HG03439 (cell line): ENCODE results near the gene AKT1.

Experiments
- ATAC-seq: cut with Tn5 transposase; IDR thresholded peaks from one replicate; pipeline ENCODE4 v1.9.1; 2021; ENCODE audit warnings: mild to moderate bottlenecking, moderate library complexity; ENCODE audit not compliant: unreplicated experiment

AKT1 gene

DNA sequence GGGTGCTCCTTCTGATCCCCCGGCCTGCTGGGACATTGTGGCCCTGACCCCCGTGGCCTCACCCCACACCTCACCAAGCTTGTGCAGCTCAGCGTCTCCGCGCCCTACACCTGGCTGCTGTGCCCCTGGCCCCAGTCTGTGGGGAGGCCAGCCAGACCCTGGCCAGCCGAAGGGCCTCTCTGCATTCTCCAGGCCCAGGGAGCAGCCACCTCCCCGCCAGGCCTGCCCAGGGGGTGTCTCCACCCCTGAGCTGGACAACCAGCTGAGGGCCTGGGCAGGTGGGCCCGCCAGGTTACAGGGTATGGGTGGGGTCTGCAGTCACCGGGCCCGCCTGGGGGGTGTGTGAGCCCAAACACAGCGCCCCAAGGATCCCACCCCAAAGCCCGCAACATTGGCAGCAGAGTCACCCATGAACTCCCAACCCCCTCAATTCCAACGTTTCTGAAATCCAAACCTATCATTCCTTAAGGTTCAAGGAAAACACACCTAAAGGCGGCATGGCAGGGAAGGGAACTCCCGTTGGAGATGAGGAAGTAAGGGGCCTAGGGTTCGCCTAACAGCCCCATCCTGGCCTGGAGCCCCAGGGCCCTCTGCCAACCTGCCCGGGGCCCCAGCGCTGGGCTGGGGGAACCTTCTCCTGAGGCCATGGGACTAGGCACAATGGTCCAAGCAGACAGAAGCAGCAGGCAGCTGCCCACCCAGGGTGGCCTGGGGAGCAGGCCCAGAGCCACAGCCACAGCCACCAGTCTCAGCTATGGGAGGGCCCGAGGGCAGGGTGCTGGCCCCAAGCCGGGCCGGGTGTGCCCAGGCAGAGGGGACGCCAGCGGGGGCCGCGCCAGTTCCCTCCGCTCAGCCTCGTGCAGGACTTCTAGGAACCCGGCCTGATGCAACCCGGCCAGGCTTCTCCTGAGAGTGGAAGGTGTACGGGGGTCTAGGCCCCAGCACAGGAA, 8.5 kb downstream of the AKT1 start:
- no peak for ATAC-seq

DNA sequence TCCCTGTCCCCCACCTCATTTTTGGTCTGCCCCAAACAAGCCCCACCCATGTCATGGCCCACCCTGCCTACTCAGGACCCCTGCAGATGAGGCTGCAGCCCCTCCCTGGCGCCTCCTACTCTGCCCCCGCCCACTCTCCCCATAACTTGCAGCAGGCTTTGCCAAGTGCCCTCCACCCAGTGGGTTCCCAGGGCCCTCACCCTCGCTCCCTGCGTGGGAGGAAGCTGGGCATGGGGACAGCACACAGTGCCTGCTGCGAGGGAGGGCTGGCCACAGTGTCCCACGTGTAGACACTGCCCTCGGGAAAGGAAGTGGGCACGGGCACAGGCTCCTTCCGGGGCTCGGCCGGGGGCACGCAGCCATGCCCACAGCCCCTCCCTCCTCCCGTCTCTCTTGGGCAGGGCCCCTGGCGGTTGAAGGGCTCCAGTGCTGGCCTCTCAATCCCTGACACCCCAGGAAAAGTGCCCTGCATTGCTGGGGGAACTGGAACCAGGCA, 9.4 kb downstream of the AKT1 start:
- ATAC-seq = no peak

- ATAC-seq = no peak
Measured at GRCh38 chr14:104785708-104786080, 9.9 kb downstream of the AKT1 start.

- no peak for ATAC-seq
Measured at GRCh38 chr14:104784846-104785707, 10.5 kb downstream of the AKT1 start.

DNA sequence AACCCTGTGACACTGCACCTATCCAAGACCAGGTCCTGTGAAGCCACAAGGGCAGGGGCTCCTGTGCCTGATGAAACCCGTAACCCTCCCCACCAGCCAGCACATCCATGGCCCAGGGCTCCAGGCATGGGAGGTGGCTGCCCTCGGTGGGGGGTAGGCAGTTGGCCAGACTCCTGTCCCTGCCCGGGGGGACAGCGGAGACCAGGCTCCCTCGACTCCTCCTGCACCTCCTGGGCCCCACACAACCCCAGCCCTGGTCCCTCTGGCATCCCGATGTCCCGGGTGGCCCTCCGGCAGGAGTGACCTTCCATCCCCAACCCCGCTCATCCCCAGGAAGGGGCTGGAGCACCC, 11.4 kb downstream of the AKT1 start:
- ATAC-seq = no peak

- no peak for ATAC-seq
Measured at GRCh38 chr14:104783484-104784217, 11.9 kb downstream of the AKT1 start.

DNA sequence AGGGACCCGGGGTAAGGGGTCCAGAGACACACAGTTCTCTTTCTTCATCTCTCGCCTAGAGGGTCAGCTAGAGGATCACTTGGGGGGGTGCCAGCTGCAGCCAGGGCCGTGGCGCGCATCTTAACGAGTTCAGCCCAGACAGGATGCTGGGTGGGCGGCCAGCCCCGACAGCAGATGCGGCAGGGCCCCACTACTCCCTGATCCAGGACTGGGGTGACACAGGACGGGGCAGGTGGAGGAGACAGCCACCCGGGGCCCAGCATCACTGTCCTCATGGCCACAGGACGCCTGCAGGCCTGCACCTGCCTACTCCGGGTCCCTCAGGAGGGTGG, 12.8 kb downstream of the AKT1 start:
- ATAC-seq = no peak

DNA sequence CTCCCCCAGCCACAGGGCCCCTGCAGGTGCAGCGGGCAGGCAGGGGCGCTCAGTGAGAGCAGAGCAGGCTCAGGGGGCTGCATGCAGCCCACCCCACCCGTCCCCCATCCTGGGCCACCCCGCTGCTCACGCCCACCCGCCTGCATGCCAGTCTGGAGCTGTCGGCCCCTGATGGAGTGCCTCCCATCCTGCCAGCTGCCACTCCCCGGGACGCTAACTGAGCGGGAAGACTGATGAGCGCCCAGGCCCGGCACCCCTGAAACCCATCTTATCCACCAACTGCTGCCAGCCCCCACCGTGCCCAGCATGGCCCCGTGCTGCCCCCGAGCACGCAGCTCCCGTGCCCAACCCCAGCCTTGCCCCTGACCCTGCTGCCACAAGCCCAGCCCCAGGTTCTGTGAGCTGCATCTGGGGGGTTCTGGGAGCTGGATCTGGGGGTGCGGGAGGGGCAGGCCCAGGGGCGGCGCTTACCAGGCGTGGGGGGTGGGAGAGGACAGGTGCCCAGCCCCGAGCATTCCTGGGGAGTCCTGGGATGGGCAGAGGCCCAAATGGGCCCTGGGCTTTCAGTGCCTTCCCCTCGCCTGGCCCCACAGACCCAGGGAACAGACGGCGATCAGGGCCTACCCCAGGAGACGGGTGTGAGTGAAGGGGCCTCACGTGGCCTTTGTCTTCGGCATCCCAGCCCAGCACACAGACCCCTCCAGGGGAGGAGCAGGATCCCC, 13.3 kb downstream of the AKT1 start:
- no peak for ATAC-seq

- no peak for ATAC-seq
Measured at GRCh38 chr14:104781271-104782077, 14.1 kb downstream of the AKT1 start.

GRCh38 chr14:104780513-104781030, 15.0 kb downstream of the AKT1 start:
- no peak for ATAC-seq

DNA sequence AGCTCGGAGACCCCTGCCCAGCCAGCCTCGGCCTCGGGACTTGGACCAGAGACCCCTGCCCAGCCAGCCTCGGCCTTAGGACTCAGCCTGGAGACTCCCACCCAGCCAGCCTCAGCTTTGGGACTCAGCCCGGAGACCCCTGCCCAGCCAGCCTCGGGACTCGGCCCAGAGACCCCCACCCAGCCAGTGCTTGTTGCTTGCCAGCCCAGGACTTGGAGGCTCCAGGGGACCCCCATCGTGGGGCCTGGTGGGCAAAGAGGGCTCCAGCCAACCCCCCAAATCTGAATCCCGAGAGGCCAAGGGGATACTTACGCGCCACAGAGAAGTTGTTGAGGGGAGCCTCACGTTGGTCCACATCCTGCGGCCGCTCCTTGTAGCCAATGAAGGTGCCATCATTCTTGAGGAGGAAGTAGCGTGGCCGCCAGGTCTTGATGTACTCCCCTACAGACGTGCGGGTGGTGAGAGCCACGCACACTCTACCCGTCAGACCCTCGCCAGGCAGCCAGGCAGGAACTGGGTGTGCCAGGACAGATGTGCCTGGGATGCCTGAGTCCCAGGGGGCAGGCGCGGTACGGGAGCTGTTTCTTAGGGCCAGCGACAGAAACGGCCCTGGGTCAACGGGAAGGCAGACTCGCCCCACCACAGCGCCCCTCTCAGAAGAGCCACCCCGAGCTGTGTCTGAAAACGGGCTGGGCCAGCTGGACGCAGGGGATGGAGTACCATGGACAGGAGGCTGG, 15.6 kb downstream of the AKT1 start:
- no peak for ATAC-seq

GRCh38 chr14:104778694-104779331, 16.7 kb downstream of the AKT1 start:
- ATAC-seq = no peak

GRCh38 chr14:104777808-104778249, 17.7 kb downstream of the AKT1 start:
- no peak for ATAC-seq

DNA sequence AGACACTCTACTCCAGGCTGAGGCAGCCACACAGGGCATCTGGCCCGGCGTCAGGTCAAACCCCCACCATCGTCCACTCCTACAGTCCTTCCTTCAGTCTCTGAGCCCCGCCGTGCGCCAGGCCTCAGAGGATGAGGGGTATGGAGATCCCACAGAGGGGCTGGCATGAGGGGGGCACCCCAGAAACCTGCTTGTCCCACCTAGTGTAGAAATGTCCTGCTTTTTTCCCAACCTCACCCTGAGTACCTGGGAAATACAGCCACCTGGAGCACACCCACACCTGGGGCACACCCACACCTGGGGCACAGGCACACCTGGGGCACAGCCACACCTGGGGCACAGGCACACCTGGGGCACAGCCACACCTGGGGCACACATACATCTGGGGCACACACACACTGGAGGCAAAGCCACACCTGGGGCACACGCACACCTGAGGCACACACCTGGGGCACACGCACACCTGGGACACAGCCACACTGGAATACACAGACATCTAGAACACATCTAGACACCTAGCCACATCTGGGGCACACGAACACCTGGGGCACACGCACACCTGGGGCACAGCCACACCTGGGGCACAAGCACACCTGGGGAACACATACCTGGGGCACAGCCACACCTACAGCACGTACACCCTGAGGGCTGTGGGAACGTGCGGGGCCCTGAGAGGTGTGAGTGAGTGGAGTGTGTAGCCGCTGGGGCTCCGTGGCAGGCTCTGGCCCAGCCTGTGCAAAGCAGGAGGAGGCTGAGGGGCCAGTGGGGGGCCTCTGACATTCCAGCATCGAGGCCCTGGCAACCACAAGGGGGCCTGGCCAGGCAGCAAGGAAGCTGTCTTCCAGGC, 18.4 kb downstream of the AKT1 start:
- no peak for ATAC-seq

- no peak for ATAC-seq
Measured at GRCh38 chr14:104776481-104776880, 19.1 kb downstream of the AKT1 start.

DNA sequence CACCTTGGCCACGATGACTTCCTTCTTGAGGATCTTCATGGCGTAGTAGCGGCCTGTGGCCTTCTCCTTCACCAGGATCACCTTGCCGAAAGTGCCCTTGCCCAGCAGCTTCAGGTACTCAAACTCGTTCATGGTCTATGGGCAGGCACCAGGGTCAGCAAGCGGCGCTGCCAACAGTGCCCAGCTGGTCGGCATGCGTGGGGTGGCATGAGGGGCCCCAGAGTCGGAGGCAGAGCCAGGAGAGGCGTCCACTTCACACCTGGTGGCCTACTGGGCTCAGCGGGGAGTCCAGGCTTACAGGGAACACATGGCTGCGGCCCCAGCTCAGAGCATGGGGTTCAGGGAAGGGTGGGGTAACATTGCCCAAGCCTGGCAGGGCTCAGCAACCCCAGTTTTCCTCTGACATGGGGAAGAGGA, 20.5 kb downstream of the AKT1 start:
- ATAC-seq = no peak

DNA sequence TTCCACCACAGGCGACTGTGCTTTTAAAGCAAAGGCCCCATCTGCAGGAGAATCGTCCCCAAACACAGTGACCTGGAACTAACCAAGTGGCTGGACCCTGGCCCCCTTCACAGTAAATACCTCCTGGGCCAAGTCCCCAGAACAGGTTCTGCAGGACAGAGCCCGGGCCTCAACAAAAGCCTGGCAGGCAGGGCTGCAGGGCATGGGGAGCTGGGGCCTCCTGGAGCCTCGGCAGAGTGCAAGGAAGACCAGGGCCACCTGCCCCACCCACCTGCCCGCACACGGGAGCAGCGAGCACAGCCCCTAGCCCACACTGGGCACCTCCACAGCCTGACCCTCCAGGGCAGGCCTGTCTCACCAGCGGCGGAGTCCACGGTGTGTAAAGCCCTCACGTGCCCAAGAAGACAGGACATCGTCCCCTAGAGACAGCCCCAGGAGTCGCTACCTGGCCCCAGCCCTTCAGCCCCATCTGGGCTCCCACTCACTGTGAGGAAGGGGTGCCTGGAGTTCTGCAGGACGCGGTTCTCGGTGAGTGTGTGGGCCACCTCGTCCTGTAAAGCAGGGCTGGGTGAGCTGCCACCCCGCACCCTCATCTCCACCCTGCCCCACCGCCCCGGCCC, 21.0 kb downstream of the AKT1 start:
- no peak for ATAC-seq
